HG03575 (cell line): ENCODE measurements around the gene OR10V1.
"Not testable (repeated sequence)": the region's sequence is repeated elsewhere in the genome, so short reads cannot be mapped to it uniquely, and the experiment has no call there.

ENCODE experiments used
- ATAC-seq: cut with Tn5 transposase; IDR thresholded peaks from one replicate; pipeline ENCODE4 v1.9.1; 2021; ENCODE audit not compliant: unreplicated experiment, insufficient number of reproducible peaks, low FRiP score; ENCODE audit errors: extremely low read depth

The OR10V1 gene

DNA sequence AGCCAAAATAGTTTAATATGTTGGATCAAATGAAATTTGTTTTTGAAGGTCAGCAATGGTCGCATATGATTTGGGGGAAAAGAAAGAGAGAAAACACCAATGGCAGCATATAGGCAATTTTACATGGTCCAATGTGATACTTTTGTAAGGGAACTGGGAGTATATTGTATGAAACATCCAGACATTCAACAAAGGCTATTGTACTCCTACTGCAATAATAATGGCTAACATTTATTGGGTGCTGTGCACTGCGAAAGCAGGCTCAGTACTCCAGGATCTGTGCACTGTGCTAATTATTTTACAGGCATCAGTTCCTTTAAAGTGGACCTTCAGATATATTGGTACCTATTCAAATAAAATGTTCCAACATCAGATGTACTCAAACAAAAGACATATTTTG is 5.9 kb upstream of the OR10V1 start:
- no peak for ATAC-seq

- no peak for ATAC-seq
Measured at GRCh38 chr11:59716051-59716450, 2.4 kb upstream of the OR10V1 start.

DNA sequence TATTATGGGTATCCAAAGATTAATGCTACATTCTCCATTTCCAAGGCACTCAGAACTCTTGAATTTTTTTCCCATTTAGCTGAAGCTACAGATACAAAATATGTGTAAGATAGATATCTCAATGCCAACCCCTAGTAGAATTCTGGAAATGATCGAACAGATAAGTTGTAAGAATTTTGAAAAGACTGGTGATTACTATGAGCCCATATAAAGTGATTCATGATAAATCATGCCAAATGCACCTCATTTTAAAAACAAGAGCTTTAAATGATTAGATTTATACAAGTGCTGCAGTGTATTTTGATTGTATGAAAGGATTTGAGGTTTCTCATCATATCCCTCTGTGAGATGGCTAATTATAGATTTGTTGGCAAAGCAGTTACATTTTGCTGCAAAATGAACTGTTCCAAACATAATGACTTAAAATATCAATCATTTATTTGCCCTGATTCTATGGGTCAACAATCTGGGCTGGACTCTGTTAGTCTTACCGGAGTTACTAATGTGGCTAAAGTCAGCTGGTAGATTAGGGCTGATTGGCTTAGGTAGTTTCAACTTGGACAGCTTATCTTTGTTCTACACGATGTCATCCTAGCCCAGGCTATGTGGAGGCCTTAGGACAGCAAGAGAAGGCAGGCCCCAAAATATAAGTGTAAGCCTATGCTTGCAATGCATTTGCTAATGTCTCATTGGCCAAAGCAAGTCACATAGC is 3.4 kb downstream of the OR10V1 start:
- no peak for ATAC-seq

GRCh38 chr11:59708537-59708936 is 5.1 kb downstream of the OR10V1 start:
- ATAC-seq = no peak

GRCh38 chr11:59707371-59707770 is 6.3 kb downstream of the OR10V1 start:
- ATAC-seq = no peak

DNA sequence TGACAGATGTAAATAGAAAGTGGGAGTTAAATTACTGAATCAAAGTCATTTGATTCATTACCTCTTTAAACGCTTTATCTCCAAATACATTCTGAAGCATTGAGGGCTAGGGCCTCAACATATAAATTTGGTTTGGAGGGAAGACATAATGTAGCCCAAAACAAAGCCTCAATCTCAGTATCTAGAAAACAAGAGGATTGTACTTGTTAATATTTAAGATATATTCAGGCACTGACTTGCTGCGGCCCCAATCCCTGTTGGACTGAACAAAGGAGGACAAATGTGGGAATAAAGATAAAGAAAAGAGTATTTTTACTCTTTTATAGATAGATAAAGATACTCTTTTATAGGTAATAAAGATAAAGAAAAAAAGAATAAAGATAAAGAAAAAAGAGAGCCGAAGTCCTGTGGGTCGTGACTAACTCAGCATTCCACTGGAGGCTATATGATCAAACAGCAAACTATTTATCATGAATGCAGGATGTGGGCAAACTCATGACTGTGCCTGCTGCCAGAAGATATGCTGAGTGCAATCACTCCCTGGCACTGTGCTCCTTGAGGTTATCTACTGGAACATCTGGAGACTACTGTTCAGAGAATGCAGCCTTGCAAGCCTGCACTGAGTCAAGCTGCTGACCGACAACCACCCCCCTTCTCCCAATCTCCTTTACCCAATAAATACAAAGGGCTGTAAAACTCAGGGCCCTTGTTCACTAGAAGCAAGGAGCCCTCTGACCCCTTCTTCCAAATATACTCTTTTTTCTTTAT is 6.9 kb downstream of the OR10V1 start:
- no peak for ATAC-seq

DNA sequence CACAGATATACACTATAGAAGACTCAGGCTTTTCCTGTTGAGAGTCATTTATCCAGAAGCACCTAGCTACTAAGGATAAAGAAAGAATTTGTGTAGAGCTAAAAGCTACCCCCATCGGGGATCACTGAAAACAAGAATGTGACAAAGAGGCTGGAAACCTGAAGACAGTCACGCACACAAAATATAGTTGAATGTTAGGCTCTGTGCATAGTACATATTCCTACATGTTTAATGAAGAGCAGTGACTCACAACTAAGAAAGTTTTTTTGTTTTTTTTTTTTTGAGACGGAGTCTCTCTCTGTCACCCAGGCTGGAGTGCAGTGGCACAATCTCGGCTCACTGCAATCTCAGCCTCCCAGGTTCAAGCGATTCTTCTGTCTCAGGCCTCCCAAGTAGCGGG is 8.4 kb downstream of the OR10V1 start:
- no peak for ATAC-seq

GRCh38 chr11:59703515-59703914 is 10.1 kb downstream of the OR10V1 start:
- not testable (repeated sequence) for ATAC-seq

DNA sequence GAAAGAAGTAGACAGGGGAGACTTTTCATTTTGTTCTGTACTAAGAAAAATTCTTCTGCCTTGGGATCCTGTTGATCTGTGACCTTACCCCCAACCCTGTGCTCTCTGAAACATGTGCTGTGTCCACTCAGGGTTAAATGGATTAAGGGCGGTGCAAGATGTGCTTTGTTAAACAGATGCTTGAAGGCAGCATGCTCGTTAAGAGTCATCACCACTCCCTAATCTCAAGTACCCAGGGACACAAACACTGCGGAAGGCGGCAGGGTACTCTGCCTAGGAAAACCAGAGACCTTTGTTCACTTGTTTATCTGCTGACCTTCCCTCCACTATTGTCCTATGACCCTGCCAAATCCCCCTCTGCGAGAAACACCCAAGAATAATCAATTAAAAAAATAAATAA is 13.5 kb downstream of the OR10V1 start:
- not testable (repeated sequence) for ATAC-seq

DNA sequence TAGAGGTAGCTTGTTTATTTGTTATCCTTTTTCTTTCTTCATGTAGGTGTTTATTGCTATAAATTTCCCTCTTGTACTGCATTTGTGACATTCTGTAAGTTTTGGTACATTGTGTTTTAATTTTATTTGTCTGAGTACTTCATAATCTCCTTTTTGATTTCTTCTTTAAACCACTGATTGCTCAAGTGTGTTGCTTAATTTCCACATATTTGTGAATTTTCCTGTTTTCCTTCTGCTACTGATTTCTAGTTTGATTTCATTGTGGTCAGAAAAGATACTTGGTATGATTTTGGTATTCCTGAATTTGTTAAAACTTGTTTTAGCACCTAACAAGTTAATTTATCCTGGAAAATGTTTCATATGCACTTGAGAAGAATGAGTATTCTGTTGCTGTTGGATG is 15.1 kb downstream of the OR10V1 start:
- no peak for ATAC-seq

GRCh38 chr11:59692915-59693314 is 20.7 kb downstream of the OR10V1 start:
- ATAC-seq = no peak

DNA sequence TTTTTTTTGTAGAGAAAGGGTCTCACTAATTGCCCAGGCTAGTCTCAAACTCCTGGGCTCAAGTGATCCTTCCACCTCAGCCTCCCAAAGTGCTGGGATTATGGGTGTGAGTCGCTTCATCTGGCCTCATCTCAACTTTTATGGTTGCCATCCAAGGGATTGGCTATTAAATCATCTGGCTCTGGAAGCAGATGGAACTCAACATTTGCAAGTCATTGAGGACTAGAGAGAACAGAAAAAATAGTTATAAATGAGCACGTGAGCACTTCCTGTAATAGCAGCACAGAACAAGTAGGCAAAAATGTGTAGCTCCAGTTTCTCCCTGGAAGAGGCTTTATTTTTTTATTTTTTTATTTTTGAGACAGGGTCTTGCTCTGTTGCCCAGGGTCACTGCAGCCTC is 22.5 kb downstream of the OR10V1 start:
- no peak for ATAC-seq

- no peak for ATAC-seq
Measured at GRCh38 chr11:59689015-59689414, 24.6 kb downstream of the OR10V1 start.

- not testable (repeated sequence) for ATAC-seq
Measured at GRCh38 chr11:59681260-59681725, 32.4 kb downstream of the OR10V1 start.

DNA sequence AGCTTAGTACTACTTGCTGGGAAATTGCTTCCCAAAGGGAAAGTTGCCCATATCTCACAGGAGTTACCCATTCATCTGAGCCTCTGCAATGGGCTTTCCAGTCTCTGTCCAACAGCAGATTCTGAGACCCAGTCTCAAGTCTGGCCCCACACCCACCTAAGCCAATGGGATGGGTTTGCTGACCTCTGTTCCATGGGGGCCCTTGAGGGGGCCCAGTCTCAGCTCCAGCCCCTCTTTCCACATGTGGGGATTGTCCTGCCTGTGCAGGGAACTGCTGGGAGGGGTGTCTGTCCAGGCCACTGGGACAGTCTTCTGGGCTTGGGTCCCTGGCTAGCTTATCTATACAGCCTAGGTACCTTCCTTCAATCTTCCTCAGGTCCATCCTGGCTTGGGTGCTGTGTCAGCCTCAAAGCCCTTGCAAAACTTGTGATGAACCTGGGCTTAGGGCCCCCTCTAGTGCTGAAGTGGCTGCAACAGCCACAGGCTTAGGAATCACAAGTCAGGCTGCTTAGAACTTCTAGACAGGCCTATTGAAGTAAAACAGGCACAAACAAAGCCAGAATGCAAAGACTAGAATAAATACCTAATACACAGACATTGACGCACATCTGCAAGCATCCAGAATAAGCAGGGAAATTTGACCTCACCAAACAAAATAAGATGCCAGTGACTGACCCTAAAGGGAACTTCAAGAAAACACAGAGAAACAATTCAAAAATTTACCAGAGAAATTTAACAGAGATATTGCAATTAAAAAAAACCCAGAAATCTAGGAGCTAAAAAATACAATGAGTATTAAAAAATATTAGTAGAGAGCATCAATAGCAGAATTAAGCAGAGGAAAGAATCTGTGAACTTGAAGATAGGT is 33.1 kb downstream of the OR10V1 start:
- ATAC-seq = no peak

GRCh38 chr11:59679347-59679746 is 34.3 kb downstream of the OR10V1 start:
- ATAC-seq = no peak

DNA sequence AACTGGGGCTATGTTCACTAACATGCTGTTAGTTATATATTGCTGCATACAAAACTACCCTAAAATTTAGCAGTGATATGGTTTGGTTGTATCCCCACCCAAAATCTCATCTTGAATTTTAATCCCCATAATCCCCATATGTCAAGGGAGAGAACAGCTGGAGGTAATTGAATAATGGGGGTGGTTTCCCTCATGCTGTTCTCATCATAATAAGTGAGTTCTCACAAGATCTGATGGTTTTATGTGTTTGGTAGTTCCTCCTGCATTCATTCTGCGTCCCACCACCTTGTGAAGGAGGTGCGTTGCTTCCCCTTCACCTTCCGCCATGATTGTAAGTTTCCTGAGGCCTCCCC is 34.9 kb downstream of the OR10V1 start:
- no peak for ATAC-seq

- no peak for ATAC-seq
Measured at GRCh38 chr11:59678118-59678812, 35.4 kb downstream of the OR10V1 start.

- ATAC-seq = no peak
Measured at GRCh38 chr11:59676205-59676604, 37.4 kb downstream of the OR10V1 start.
